Measurements from ENCODE around the gene DYNLT3.

DNA sequence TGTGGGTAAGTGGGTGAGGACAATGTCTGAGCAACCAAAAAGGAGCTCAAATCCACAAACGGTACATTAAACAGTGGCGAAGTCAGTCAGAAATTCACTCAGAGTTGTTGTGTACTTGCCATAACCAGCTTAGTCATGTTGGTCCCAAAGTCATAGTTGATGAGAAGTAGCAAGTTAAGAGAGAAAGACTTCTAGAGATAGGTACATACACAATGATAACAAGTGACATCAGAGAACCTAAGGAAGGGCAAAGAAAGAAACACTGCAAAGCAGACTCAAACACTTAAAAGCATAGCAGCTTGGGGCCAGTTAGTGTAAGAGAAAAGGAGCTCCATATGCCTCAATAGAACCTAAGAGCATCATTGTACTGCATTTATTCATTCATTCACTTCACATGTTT is 30.2 kb downstream of the DYNLT3 start:
- TF ChIP-seq POLR2A (IDR thresholded peaks at IDR 0.05; ENCODE audit: low read depth, low read length), result no peak
- no peak for TF ChIP-seq TAF1 (IDR thresholded peaks at IDR 0.05; ENCODE audit: borderline replicate concordance, low read depth, low read length)
- TF ChIP-seq POLR2AphosphoS5 (IDR thresholded peaks at IDR 0.05; ENCODE audit: low read depth, low read length), result no peak

Data from GM12892 (cell line).